OCI-LY1 (cell line): Measurements from ENCODE around the gene NR4A1.

ENCODE experiments used
- CTCF ChIP-seq: fragments of 200-600 bp; sonication (generic), shearing (Covaris generic); IDR thresholded peaks from 2 replicates; pipeline ENCODE4 v1.5.1; 2017; ENCODE audit warnings: mild to moderate bottlenecking, antibody characterized with exemption, low read length, moderate library complexity, mixed read lengths
- EZH2 ChIP-seq: fragments of 200-600 bp; sonication (generic), shearing (Covaris generic); IDR thresholded peaks from 2 replicates; pipeline ENCODE4 v1.8.0; 2017; ENCODE audit warnings: borderline replicate concordance, mixed run types, mild to moderate bottlenecking, antibody characterized with exemption, low read length, moderate library complexity, mixed read lengths

GRCh38 chr12:52018433-52019112 is 32.7 kb upstream of the NR4A1 start:
- TF ChIP-seq CTCF (no peak), EZH2 (no peak)
